Mesenchymal stem cell (in vitro differentiated cells and primary cell): ENCODE measurements around the gene RAX.
A peak's percentile ranks its signal among the peaks of the same experiment; 100 is the strongest.

Experiments used
- DNase-seq: peaks from one replicate; pipeline ENCODE4 v3.0.0-alpha.2; 2013
- H2AFZ ChIP-seq: one replicate; pipeline ENCODE4 v1.6.1; 2013; ENCODE audit warnings: low read depth, mild to moderate bottlenecking, control low read depth, inconsistent platforms, low read length, moderate library complexity
- H2AK5ac ChIP-seq: 2 replicates; pipeline ENCODE4 v1.6.1; 2013; ENCODE audit warnings: low read length, moderate library complexity, mild to moderate bottlenecking, inconsistent platforms; ENCODE audit not compliant: severe bottlenecking
- H2BK120ac ChIP-seq: one replicate; pipeline ENCODE4 v1.6.1; 2013; ENCODE audit warnings: low read depth, mild to moderate bottlenecking, inconsistent platforms, low read length, moderate library complexity
- H2BK12ac ChIP-seq, 2 experiments: one replicate each; pipeline ENCODE4 v1.6.1; 2013; ENCODE audit warnings: inconsistent platforms in 2 of 2, low read length in 2 of 2, mild to moderate bottlenecking in 2 of 2, moderate library complexity in 2 of 2, control low read depth in 1 of 2
- H2BK15ac ChIP-seq: one replicate; pipeline ENCODE4 v1.6.1; 2013; ENCODE audit warnings: mild to moderate bottlenecking, low read depth, inconsistent platforms; ENCODE audit not compliant: poor library complexity, severe bottlenecking
- H2BK5ac ChIP-seq: 2 replicates; pipeline ENCODE4 v1.6.1; 2013; ENCODE audit warnings: low read depth, mild to moderate bottlenecking, low read length, control low read depth, inconsistent platforms; ENCODE audit not compliant: poor library complexity, severe bottlenecking
- H3K14ac ChIP-seq, 2 experiments: one replicate each; pipeline ENCODE4 v1.6.1; 2013; ENCODE audit warnings: inconsistent platforms in 2 of 2, low read length in 2 of 2, control low read depth in 1 of 2, mild to moderate bottlenecking in 1 of 2, moderate library complexity in 1 of 2
- H3K18ac ChIP-seq, 2 experiments: one replicate each; pipeline ENCODE4 v1.6.1; 2013; ENCODE audit warnings: inconsistent platforms in 2 of 2, low read length in 2 of 2, control low read depth in 1 of 2, low read depth in 1 of 2, mild to moderate bottlenecking in 1 of 2
- H3K23ac ChIP-seq, 2 experiments: one replicate each; pipeline ENCODE4 v1.6.1; 2013; ENCODE audit warnings: inconsistent platforms in 2 of 2, low read length in 2 of 2, mild to moderate bottlenecking in 2 of 2, moderate library complexity in 2 of 2, control low read depth in 1 of 2
- H3K27ac ChIP-seq: 2 replicates; pipeline ENCODE4 v1.5.1; 2013; ENCODE audit warnings: mild to moderate bottlenecking, moderate library complexity, low read length, control low read depth, inconsistent platforms; ENCODE audit not compliant: poor library complexity, severe bottlenecking
- H3K27me3 ChIP-seq, 2 experiments: 2 replicates each; pipeline versions ENCODE4 v1.6.1 to v1.7.0; 2013; ENCODE audit warnings: low read length in 2 of 2, mild to moderate bottlenecking in 2 of 2, moderate library complexity in 2 of 2, control low read depth in 1 of 2, inconsistent platforms in 1 of 2; ENCODE audit not compliant: control insufficient read depth in 1 of 2, insufficient read depth in 1 of 2
- H3K36me3 ChIP-seq, 2 experiments: 2 replicates each; pipeline versions ENCODE4 v1.6.1 to v1.7.0; 2013; ENCODE audit warnings: low read length in 2 of 2, control low read depth in 1 of 2, inconsistent platforms in 1 of 2, low read depth in 1 of 2, mild to moderate bottlenecking in 1 of 2; ENCODE audit not compliant: insufficient read depth in 2 of 2, control insufficient read depth in 1 of 2
- H3K4ac ChIP-seq, 2 experiments: one replicate each; pipeline ENCODE4 v1.6.1; 2013; ENCODE audit warnings: inconsistent platforms in 2 of 2, low read length in 2 of 2, mild to moderate bottlenecking in 2 of 2, moderate library complexity in 2 of 2, control low read depth in 1 of 2, low read depth in 1 of 2
- H3K4me1 ChIP-seq: 2 replicates; pipeline ENCODE4 v1.6.1; 2013; ENCODE audit warnings: low read depth, low read length, control low read depth; ENCODE audit not compliant: control insufficient read depth, insufficient read depth
- H3K4me2 ChIP-seq: 2 replicates; pipeline ENCODE4 v1.6.1; 2013; ENCODE audit warnings: low read length, mild to moderate bottlenecking, inconsistent platforms; ENCODE audit not compliant: poor library complexity, severe bottlenecking
- H3K4me3 ChIP-seq, 2 experiments: 2 replicates each; pipeline versions ENCODE4 v1.5.1 to v1.7.0; 2013; ENCODE audit warnings: low read length in 2 of 2, mild to moderate bottlenecking in 2 of 2, control low read depth in 1 of 2, low read depth in 1 of 2; ENCODE audit not compliant: insufficient read depth in 1 of 2
- H3K79me1 ChIP-seq: replicated peaks from 2 replicates; pipeline ENCODE4 v1.6.1; 2013; ENCODE audit warnings: mild to moderate bottlenecking, control low read depth, low read length, inconsistent platforms; ENCODE audit not compliant: poor library complexity, severe bottlenecking
- H3K9ac ChIP-seq: 2 replicates; pipeline ENCODE4 v1.7.0; 2013; ENCODE audit warnings: mild to moderate bottlenecking, low read length, moderate library complexity
- H3K9me3 ChIP-seq: 2 replicates; pipeline ENCODE4 v1.7.0; 2013; ENCODE audit warnings: mild to moderate bottlenecking, low read length; ENCODE audit not compliant: control insufficient read depth
- H4K8ac ChIP-seq: one replicate; pipeline ENCODE4 v1.6.1; 2013; ENCODE audit warnings: inconsistent platforms, mild to moderate bottlenecking, low read length, moderate library complexity
- H4K91ac ChIP-seq: one replicate; pipeline ENCODE4 v1.6.1; 2013; ENCODE audit warnings: mild to moderate bottlenecking, low read length, inconsistent platforms
- WGBS: methylation state at CpG from one replicate; pipeline ENCODE4 v1.1.7; 2013; ENCODE audit warnings: mixed read lengths; 5-methylcytosine and 5-hydroxymethylcytosine counted together

The RAX gene

GRCh38 chr18:59267503-59268126 is 5.6 kb downstream of the RAX start:
- Histone ChIP-seq H3K36me3 (no peaks in the 10 kb centered on the region), H2BK120ac (no peak overlapping the region), H3K4me3 (peak overlapping the region in 1 of 2 experiments; percentile 29), H3K14ac (no peak overlapping the region), H3K18ac (no peak overlapping the region), H3K9ac (no peak overlapping the region), H2BK15ac (no peak overlapping the region), H3K79me1 (no peaks in the 10 kb centered on the region), H3K4me2 (no peak overlapping the region), H3K27ac (no peak overlapping the region), H3K4ac (no peak overlapping the region), H2AK5ac (no peak overlapping the region), H3K23ac (no peak overlapping the region), H2BK5ac (no peak overlapping the region), H3K4me1 (peaks cover 18% of the 10 kb centered on the region), H2AFZ (no peak overlapping the region), H4K91ac (no peak overlapping the region), H3K27me3 (peaks cover 98% of the 10 kb centered on the region in 2 experiments), H2BK12ac (no peak overlapping the region), H4K8ac (no peak overlapping the region), H3K9me3 (no peaks in the 10 kb centered on the region)
- no peak for DNase-seq
- WGBS: 3% methylated on average over 41 of the region's 41 CpGs

DNA sequence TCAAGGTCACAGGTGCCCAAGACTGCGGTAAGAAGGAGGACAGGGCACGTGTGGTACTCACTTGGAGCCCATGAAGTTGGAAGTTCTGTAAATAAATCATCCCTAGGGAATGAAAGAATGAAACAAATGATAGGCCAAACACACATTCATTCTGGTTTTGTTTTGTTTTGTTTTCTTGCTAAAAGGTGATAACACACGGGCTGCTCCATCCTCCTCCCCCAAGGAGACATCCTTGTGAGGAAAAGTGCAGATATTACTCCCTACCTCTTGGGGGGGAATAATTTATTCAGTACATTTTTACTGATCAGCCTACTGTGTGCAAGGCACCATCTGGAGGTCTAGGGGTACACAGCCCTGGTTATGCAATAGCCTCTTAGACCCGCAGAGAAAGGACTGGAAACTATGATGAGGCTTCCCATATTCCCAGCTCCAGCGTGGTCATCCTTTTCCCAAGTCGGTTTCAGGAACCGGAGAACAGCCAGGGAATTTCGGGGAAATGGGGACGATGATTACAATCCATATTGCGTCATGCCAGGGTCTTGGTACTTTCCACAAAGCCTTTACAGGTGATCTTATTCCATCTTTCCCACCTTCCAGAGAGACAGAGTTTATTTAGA is 6.3 kb downstream of the RAX start:
- Histone ChIP-seq H2AK5ac (no peak overlapping the region), H3K27ac (no peak overlapping the region), H3K14ac (no peak overlapping the region), H4K91ac (no peak overlapping the region), H4K8ac (no peak overlapping the region), H3K23ac (no peak overlapping the region), H3K4me1 (peaks cover 17% of the 10 kb centered on the region), H2BK15ac (no peak overlapping the region), H3K4ac (no peak overlapping the region), H3K79me1 (no peaks in the 10 kb centered on the region), H2BK5ac (no peak overlapping the region), H3K36me3 (no peaks in the 10 kb centered on the region), H3K4me3 (no peak overlapping the region), H2AFZ (no peak overlapping the region), H3K27me3 (peaks cover 92 to 94% of the 10 kb centered on the region in 2 experiments), H2BK12ac (no peak overlapping the region), H3K9ac (no peak overlapping the region), H2BK120ac (no peak overlapping the region), H3K18ac (no peak overlapping the region), H3K4me2 (no peak overlapping the region), H3K9me3 (no peaks in the 10 kb centered on the region)
- WGBS: 43% methylated on average over 9 of the region's 10 CpGs
- no peak for DNase-seq

- H3K18ac ChIP-seq: no peak overlapping the region
- H3K27ac ChIP-seq: no peak overlapping the region
- no peak overlapping the region for H3K14ac ChIP-seq
- no peak overlapping the region for H3K4me3 ChIP-seq
- no peak overlapping the region for H4K91ac ChIP-seq
- no peak overlapping the region for H3K4me2 ChIP-seq
- DNase-seq: no peak
- no peak overlapping the region for H3K4ac ChIP-seq
- peaks cover 17% of the 10 kb centered on the region for H3K4me1 ChIP-seq
- H2BK5ac ChIP-seq: no peak overlapping the region
- H3K23ac ChIP-seq: no peak overlapping the region
- peaks cover 86 to 89% of the 10 kb centered on the region in 2 experiments for H3K27me3 ChIP-seq
- no peaks in the 10 kb centered on the region for H3K36me3 ChIP-seq
- H3K9me3 ChIP-seq: no peaks in the 10 kb centered on the region
- no peaks in the 10 kb centered on the region for H3K79me1 ChIP-seq
- no peak overlapping the region for H4K8ac ChIP-seq
- no peak overlapping the region for H3K9ac ChIP-seq
- H2AFZ ChIP-seq: no peak overlapping the region
- H2BK120ac ChIP-seq: no peak overlapping the region
- H2AK5ac ChIP-seq: no peak overlapping the region
- 80% methylated on average over 1 of the region's 1 CpG for WGBS
- H2BK15ac ChIP-seq: no peak overlapping the region
- H2BK12ac ChIP-seq: no peak overlapping the region
These were observed 6.8 kb downstream of the RAX start for GRCh38 chr18:59266459-59266858.

GRCh38 chr18:59265974-59266369 is 7.3 kb downstream of the RAX start:
- H3K18ac ChIP-seq: no peak overlapping the region
- no peak overlapping the region for H3K9ac ChIP-seq
- H2AFZ ChIP-seq: no peak overlapping the region
- H3K4ac ChIP-seq: no peak overlapping the region
- H3K36me3 ChIP-seq: no peaks in the 10 kb centered on the region
- H3K79me1 ChIP-seq: no peaks in the 10 kb centered on the region
- peaks cover 82 to 84% of the 10 kb centered on the region in 2 experiments for H3K27me3 ChIP-seq
- H2BK5ac ChIP-seq: no peak overlapping the region
- no peak overlapping the region for H3K23ac ChIP-seq
- no peak overlapping the region for H3K4me2 ChIP-seq
- peaks cover 17% of the 10 kb centered on the region for H3K4me1 ChIP-seq
- no peak for DNase-seq
- no peak overlapping the region for H4K8ac ChIP-seq
- no peak overlapping the region for H3K14ac ChIP-seq
- H2BK12ac ChIP-seq: no peak overlapping the region
- H4K91ac ChIP-seq: no peak overlapping the region
- H2AK5ac ChIP-seq: no peak overlapping the region
- WGBS: 15% methylated on average over 12 of the region's 12 CpGs
- no peak overlapping the region for H2BK15ac ChIP-seq
- no peak overlapping the region for H2BK120ac ChIP-seq
- H3K4me3 ChIP-seq: no peak overlapping the region
- H3K27ac ChIP-seq: no peak overlapping the region
- H3K9me3 ChIP-seq: no peaks in the 10 kb centered on the region
